GM21526 (cell line): Measurements from ENCODE around the gene AOAH.

Source experiments
- ATAC-seq: cut with Tn5 transposase; IDR thresholded peaks from one replicate; pipeline ENCODE4 v1.9.1; 2021; ENCODE audit warnings: moderate library complexity; ENCODE audit not compliant: unreplicated experiment, low FRiP score

The AOAH gene

DNA sequence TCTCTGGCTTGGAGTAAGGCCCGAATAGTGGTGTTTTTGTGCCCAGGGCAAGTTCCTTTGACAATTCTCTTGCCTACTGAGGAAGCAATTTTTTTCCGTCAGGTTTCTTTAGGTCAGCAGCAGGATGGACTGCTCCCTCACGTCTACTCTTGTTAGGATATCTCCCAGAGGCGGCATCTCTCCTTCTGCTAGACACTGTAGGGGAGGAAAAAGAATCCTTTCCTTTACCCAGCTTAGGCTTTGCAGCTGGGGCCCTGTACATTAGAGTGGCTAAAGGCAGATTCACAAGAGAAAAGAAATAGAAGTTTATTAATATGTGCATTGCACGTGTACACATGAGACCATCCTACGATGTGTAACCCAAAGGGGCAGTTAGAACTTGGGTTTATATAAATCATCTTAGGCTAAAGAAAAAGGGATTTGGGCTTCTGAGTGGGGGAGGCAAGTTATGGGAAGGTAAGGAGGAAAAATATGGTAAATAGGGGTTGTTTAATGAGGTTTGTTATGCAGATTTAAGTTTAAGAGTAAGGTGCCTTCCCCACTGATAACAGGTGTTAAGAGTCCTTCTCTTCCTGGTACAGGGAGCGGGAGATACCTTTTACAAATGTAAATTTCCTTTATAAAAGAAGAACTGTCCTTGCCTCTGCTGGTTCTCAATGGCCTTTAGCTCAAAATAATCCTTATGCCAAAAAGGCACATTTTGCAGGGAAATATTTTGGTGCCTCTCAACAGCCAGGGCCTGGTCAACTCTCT, 156.4 kb downstream of the AOAH start:
- ATAC-seq = no peak

- ATAC-seq = no peak
These were observed 158.4 kb downstream of the AOAH start for GRCh38 chr7:36565792-36566356.

DNA sequence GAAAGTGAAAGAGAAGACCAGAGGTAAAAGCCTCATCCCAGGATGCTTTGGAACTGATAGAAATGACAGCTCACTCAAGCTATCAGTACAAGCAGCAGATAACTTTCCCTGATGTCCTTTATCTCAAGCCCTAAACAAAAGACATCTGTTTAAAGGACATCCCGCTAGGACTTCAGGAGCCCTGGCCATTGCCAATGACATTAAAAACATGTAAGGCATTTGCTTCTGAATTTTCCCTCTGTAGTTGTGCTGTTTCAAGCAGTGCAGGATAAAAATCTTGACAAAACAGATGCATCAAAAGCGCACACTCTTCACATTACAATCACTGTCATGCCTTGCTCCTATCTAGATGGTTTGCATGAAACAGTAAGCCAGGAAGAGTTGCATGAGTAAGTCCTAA, 159.8 kb downstream of the AOAH start:
- ATAC-seq = no peak

DNA sequence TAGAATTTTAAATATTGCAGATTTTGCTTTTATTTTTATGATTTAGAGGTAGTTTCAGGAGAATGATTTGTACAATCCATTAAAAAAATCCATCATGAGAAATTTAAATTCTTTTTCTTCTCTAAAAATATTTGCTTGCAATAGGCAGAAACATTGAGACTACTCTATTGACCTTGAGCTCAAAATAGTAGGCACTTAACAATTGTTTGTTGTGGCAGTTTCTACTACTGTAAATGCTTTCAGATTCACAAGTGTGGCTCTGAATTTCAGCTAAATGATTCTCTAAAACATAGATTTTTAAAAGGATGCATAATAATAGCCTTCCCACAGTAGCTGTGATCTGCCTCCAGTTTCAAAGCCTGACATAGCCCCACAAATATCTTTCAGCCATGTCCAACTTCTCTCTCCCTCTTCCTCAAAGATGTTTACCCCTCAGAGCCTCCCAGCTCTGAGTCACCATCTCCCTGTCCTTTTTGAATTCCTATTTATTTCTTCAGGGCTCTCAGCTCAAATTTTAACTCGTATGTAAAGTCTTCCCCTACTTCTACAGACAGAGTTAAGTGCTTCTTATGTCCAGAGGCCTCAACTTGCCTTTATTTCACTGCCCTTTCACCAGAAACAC, 160.5 kb downstream of the AOAH start:
- no peak for ATAC-seq

DNA sequence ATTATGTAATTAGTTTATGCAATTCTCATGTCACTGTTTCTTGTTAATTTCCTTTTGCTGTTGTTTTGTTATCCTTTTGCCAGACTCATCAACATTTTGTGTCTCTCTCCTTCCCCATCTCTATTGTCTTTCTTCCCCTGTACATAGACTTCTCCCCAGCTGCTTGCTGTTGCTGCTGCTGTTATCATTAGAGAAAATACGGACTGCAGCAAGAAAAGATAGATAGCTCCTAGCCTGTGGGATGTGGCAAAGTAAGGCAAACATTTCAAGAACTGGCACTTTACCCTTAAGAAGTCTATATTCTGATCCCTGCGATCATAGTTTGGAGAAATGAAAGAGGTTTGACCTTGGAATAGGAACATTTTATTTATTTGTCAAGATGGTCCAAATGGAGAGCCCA, 162.2 kb downstream of the AOAH start:
- ATAC-seq = no peak

GRCh38 chr7:36549029-36549428, 175.3 kb downstream of the AOAH start:
- ATAC-seq = no peak

DNA sequence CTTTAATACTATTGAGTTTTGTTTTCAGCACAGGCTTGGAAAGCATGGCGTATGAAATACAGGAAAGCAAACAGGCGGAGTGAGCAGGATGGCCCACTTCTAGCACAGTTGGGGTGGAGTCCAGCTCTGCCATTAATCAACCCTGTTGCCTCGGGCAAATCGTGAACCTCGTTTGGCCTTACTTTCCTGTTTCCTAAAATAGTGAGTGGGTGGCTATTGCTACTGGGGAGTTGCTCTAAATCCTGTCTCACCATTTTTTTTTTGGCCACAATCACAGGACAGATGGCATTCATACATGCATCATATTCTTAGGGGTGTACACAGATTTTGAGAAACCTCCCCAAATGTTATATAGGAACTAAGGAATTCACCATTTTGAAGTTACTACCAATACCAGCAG, 176.9 kb downstream of the AOAH start:
- no peak for ATAC-seq

DNA sequence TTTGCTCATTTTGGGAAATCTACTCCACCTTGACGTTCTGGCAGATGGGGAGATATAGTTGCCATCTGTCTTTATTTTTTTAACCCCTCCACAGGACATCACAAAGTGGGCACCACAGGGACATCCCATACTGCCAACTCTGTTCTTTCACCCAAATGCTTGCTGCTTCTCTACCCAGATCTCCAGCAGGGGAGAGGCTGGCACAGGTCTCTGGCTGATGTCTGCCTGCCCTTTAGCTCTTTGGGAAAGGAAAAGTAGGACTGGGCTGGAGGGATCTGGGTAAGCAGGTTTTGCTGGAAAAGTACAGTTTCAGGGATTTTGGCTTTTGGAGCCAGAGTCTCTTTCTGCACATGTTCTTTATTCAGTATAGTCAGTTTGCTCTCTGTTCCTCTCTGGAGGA, 178.0 kb downstream of the AOAH start:
- ATAC-seq = no peak

DNA sequence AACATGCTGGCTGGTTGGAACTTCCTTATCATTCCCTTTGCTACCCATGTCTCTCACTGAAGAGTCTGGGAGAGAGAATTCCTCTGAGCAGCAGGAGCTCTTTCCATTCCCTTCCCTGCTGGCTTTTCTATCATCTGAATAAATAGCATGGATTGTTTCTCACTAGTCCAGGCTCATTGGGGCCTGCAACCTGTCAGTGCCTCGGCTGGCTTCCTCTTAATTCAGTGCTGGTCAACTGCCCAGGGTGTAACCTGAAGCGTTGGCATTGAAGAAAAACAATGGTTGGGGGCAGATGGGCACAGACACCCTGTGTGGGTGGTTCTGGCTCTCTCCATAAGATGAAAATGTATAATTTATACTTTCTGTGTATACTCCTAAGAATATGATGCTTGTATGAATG, 179.0 kb downstream of the AOAH start:
- ATAC-seq = no peak

DNA sequence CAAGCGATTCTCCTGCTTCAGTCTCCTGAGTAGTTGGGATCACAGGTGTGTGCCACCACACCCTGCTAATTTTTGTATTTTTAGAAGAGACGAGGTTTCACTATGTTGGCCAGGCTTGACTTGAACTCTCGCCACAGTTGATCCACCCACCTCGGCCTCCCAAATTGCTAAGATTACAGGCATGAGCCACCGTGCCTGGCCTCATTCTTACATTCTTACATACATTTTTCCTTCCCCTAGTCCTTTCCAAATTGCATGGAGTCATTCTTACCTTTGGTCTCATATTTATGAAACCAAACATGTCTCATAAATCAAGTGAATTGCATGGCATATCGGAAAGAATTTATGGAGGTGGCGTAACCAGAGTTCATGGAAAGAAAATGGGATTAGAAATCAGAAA, 186.2 kb downstream of the AOAH start:
- ATAC-seq = no peak

DNA sequence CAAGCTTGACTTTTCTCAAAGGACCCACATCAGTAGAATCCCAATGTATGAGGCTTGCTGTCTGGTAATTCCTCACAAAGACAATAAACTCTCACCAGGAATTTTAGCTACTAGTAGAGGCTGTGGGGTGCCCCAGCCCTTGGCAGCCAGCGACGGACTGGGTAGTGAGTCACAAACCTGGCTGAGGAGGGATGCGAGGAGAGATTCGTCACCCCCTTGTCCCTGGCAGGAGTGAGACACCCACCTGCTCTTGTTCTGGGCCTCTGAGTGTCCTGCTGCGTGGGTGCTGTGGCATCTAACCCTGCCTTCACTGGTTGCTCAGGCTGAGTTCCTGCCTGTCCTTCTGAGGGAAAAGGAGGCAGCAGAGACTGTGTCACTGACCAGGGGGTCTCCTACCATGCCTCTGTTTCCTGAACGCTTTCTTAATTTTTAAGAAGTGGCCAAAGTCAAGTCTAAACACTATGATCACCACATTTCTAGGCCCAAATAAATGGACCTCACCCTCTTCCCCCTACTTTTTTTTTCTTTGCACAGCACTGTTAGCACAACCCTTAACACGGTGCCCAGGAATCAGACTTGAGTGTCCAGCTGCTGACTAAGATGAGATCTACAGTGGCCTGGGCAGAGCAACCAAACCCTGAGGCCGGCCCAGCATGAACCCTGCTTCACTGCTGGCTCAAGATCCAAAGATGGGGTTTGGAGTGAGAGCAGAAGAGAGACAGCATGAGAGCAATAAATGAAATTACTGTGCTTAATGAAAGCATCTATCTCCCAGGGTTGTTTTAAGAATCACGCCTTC, 188.2 kb downstream of the AOAH start:
- no peak for ATAC-seq

DNA sequence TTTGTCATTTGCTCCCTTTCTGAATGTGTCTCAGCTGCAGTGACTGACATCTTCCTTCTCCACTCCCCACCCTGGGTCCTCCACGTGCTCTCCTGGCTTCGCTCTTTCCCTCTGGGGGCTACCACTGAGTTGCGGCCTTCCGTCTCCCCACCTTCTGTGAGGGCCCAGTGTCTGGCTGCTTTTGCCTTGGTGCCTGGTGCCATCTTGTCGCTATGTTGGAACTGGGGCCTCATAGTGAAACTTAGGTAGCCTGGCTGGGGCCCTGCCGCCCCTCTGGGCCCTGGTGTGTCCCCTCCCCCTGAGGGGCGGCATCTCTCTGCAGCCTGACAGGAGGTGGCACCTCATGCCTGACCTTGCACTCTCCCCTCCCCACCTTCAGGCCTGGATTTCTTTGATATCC, 190.6 kb downstream of the AOAH start:
- ATAC-seq = no peak

DNA sequence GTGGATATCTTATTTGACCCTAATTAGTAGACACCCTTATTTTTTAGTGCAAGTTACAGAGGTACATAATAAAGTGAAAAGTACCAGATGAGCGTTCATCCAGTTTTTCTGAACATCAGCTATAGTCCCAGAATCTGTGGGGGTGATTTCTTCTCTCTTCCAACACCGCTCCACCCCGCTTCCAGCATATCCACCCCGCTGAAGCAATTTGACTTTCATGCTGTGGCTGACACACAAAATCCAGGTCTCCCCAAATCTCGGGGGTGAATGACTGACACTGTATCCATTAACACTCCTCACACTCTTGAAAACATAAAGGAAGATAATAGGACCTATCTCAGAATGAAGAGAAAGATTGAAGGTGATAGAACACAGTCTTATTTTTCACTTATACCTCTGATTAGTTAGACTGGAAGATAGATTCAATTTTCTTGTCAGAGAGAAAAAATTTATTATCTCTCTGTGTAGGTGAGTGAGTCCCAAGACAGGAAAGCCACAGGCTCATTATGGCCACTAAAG, 191.3 kb downstream of the AOAH start:
- no peak for ATAC-seq

- no peak for ATAC-seq
These were observed 192.3 kb downstream of the AOAH start for GRCh38 chr7:36531951-36532350.

DNA sequence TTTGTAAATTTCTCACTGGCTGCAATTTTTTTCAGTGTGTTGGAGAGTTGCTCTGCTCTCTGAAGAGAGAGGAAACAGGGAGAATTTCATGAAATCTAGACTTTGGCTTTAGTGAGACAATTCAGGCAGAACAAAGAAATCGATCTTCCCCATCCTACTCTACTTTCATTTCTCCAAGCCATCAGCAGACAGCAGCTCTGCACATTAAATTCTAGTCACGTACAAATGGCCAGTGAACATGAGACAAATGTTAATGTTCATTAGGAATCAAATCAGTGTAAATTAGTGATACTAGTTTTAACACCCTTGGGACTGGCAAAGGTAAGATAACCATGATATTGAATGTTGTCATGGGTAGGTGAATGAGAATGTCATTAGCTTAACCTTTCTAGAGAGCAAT, 193.8 kb downstream of the AOAH start:
- no peak for ATAC-seq

DNA sequence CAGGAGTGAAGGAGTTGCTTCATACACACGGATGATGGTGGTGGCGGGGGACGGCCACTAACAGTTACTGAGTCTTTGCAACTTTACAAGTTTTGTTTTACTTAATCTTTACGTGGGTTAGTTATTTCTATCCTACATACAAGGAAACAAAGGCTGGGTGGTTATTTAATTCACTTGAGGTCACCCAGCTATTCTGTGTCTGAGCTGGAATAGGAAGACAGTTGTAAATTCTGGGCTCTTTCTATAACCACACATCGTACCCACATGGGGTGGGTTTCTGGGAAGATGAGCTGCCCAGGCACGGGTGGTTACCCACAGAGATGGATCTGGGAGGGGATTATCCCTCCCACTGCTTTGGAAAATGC, 196.8 kb downstream of the AOAH start:
- no peak for ATAC-seq

GRCh38 chr7:36526863-36527548, 197.3 kb downstream of the AOAH start:
- ATAC-seq = no peak

- no peak for ATAC-seq
These were observed 200.8 kb downstream of the AOAH start for GRCh38 chr7:36523371-36524101.

DNA sequence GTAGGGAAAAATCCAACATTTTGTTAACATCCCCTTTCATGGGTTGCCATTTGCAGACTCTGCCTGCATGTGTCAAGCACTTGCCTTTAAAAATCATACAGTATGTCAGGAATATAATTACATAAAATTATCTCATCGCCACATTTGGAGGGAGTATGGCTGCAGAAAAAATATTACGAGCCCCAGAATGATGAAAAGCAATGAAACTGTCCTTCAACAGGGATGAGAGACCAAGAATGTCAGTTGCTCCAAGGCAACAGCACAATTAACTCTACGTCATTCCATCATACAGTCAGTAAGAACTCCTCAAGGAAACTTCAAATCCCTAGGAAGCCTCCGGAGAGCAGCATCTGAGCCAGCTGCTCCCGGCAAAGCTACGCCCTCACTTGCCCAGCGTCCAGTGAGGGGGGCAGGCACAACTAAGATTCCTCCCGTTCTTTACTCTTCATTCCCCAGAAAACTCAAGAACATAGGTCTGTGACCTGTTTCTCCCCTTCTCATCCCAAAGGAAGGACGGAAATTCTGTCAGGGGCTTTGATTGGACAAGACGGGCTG, 201.8 kb downstream of the AOAH start:
- no peak for ATAC-seq

DNA sequence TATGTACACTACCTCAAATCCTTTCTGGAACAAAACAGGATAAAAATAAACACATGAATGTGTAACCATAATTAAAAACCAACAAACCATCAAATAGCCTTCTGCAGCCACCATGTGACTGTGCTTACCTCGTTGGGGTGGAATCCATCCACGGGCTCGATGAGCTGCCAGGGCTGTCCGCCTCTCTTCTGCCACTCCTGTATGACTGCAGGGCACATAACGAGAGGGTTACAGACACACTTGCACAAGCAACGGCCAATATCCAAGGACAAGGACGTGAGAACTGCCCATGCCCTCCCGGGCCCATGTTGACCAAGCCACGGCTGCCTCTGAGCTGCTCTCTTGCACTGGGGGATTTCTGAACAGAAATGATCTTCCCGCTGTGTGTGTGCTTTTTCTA, 202.4 kb downstream of the AOAH start:
- ATAC-seq = no peak
